GM11168 (cell line): ENCODE data around the gene HNRNPC.
"Not testable (repeated sequence)": the region's sequence is repeated elsewhere in the genome, so short reads cannot be mapped to it uniquely, and the experiment has no call there.

ENCODE experiments used
- in situ Hi-C: fragments of 300-500 bp; cut with MboI; formaldehyde crosslinking; loops from one replicate; pipeline ENCODE4 v1.12.0; 2022; ENCODE audit warnings: low sequenced_read_pairs; ENCODE audit not compliant: unreplicated experiment

Gene HNRNPC

DNA sequence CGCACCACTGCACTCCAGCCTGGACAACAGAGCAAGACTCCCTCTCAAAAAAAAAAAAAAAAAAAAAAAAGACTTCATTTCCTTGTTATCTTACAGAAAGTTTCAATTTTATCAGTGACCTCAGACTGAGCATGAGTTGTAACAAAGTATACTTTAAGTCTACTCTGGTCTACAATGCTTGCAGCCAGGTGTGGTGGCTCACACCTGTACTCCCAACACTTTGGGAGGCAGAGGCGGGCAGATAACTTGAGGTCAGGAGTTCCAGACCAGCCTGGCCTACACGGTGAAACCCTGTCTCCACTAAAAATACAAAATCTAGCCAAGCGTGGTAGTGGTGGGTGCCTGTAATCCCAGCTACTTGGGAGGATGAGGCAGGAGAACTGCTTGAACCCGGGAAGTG is 18.0 kb downstream of the HNRNPC start:
- in situ Hi-C loops: no loop called here

- in situ Hi-C loops: no loop called here
Measured at GRCh38 chr14:21248739-21249411, 20.4 kb downstream of the HNRNPC start.

DNA sequence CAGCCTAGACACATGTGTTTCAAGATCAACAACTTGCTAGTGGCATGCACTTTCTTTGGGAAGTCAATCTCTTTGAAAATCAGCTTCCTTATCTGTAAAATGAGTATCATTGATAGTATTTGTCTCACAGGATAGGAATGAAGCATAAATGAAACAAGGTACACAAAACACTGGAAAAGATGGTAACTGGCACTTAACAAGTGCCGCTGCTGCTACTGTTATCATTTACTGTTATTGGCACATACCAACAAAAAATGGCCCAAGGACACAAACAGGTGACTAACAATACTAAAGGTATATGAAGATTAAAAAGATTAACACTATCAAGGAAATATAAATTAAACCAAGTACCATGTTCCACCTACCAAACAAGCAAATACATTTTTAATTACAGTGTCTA is 20.9 kb downstream of the HNRNPC start:
- in situ Hi-C loops: no loop called here

DNA sequence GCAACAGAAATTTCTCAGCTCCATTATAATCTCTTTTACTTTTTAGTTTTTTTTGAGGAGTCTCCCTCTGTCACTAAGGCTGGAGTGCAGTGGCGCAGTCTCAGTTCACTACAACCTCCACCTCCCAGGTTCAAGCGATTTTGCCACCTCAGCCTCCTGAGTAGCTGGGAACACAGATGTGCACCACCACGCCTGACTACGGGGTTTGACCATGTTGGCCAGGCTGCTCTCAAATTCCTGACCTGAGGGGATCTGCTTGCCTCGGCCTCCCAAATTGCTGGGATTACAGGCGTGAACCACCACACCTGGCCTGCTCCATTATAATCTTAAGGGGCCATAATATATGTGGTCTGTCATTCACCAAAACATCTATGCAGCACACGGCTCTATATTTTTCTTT is 23.4 kb downstream of the HNRNPC start:
- in situ Hi-C loops: no loop called here

GRCh38 chr14:21244544-21244943 is 24.7 kb downstream of the HNRNPC start:
- in situ Hi-C loops: no loop called here

- in situ Hi-C loops: no loop called here
Measured at GRCh38 chr14:21241218-21241819, 27.9 kb downstream of the HNRNPC start.

DNA sequence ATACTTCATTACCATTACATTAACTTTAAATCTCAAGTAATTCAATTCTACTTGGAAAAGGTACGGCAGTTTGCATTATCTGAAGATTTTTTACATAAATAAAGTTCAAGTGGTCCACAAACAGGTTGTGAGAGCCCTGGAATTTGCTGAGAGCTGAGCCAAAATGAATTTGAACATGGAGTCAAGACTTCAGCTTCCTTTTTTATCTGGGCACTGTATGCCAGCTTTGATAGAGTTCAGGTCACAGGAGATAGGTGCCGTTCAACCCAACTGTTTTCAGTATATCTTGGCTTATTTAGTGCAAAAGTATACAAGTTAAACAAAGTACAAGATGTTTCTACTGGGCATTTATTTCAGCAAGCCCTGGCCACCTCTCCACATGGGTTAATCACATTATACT is 28.8 kb downstream of the HNRNPC start:
- in situ Hi-C loops: no loop called here

DNA sequence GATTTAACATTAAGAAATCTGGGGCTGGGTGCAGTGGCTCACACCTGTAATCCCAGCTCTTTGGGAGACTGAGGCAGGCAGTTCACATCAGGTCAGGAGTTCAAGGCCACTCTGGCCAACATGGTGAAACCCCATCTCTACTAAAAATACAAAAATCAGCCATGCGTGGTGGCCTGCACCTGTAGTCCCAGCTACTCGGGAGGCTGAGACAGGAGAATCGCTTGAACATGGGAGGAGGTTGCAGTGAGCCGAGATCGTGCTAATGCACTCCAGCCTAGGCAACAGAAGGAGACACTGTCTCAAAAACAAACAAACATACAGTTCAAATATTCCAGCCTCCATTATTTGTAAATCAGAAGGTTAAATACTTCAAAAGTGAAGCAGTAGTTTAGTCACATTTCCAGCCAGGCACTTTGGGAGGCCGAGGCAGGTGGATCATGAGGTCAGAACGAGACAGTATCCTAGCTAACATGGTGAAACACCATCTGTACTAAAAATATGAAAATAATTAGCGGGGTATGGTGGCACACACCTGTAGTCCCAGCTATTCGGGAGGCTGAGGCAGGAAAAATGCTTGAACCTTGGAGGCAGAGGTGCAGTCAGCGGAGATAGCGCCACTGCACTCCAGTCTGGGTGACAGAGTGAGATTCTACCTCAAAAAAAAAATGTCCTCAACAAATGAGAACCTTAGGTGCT is 30.3 kb downstream of the HNRNPC start:
- in situ Hi-C loops: no loop called here

- in situ Hi-C loops: no loop called here
Measured at GRCh38 chr14:21236948-21237797, 32.1 kb downstream of the HNRNPC start.

- in situ Hi-C loops: no loop called here
Measured at GRCh38 chr14:21234112-21234511, 35.1 kb downstream of the HNRNPC start.

- in situ Hi-C loops: no loop called here
Measured at GRCh38 chr14:21233457-21234076, 35.7 kb downstream of the HNRNPC start.

GRCh38 chr14:21231020-21231652 is 38.1 kb downstream of the HNRNPC start:
- in situ Hi-C loops: no loop called here

- in situ Hi-C loops: no loop called here
Measured at GRCh38 chr14:21229821-21230220, 39.4 kb downstream of the HNRNPC start.

DNA sequence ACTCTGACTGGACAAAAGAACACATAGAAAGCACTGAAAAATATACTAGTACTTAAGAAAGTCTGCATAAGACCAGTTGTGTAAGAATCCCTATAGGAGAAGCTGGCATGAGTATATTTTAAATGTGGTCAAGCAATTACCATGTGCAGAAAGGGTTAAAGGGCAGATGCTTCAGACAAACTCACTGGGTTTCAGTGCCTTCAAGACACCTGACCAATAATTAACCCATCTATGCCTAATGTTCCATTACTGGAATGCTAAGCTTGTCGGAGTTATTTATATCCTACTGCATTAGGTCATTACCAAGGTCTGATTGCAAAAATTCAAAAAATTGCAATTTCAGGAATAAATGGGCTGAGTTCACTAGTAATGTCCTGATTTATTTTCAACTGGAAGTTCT is 41.3 kb downstream of the HNRNPC start:
- in situ Hi-C loops: no loop called here

DNA sequence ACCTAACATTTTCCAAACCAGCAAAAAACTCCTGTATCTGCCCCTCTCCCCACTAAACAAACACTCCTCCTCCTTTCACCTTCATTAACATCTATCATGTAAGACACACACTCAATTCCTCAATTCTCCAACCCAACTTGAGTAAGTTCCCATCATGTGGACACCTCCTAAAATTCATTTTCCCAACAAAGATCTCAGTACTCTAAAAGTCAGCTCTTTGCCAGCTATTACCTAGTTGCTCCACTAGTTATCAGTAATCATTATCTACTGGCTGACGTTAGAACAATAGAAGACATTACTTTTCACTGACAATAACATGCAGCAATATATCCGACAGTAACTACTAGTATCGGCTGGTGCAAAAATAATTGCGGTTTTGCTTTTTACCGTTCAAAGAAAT is 42.1 kb downstream of the HNRNPC start:
- in situ Hi-C loops: no loop called here

DNA sequence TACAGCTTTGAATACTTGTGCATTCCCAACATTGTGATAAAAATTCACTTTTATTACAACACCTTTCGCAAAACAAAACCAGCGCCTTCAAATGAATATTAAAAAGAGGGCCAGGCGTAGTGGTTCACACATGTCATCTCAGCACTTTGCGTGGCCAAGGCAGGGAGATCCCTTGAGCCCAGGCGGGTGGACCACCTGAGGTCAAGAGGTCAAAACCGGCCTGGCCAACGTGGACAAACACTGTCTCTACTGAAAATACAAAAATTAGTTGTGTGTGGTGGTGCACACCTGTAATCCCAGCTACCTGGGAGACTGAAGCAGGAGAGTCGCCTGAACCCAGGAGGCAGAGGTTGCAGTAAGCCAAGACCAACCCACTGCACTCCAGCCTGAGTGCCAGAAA is 42.8 kb downstream of the HNRNPC start:
- in situ Hi-C loops: no loop called here

DNA sequence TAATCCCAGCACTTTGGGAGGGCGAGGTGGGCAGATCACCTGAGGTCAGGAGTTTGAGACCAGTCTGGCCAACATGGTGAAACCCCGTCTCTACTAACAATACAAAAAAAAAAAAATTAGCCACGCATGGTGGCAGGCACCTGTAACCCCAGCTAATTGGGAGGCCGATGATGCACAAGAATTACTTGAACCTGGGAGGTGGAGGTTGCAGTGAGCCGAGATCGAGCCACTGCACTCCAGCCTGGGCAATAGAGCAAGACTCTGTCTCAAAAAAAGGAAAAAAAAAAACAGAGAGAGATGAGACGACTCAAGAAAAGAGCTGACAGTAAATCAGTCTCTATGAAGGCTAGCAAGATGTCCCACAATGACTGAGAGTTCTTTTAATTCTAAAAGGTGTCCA is 44.1 kb downstream of the HNRNPC start:
- in situ Hi-C loops: not testable (repeated sequence)

DNA sequence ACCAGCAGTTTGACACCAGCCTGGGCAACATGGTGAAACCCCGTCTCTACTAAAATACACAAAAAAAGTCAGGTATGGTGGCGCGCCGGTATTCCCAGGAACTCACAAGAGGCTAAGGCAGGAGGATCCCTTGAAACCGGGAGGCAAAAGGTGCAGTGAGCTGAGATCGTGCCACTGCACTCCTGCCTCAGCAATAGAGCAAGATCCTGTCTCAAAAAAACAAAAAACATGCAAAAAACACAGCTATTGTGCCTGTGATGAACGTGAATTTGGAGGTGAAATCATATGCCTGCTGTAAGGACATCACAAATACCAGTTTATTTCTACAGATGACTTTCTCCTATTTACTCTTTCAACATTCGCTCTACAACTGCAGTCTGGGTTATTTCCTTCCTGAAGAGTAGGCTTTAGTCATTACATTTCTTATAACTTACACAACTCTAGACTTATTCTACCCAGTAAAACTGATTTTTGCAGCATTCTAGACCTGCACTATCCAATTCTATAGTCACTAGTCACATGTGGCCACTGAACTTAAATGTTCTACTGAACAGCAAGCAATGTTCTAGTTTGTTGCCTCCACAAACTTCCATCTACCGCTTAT is 48.3 kb downstream of the HNRNPC start:
- in situ Hi-C loops: no loop called here

- in situ Hi-C loops: no loop called here
Measured at GRCh38 chr14:21219561-21220111, 49.6 kb downstream of the HNRNPC start.
